Hematopoietic multipotent progenitor cell treated with erythropoietin and hydrocortisone succinate and interleukin-3 and kit ligand, for 17 days (in vitro differentiated cells): ENCODE results near the gene ZNF28.
"Not testable (repeated sequence)": the region's sequence is repeated elsewhere in the genome, so short reads cannot be mapped to it uniquely, and the experiment has no call there.

Experiments
- DNase-seq: peaks from one replicate; pipeline ENCODE4 v3.0.0-alpha.2; 2015; ENCODE audit warnings: low spot score

ZNF28 gene

DNA sequence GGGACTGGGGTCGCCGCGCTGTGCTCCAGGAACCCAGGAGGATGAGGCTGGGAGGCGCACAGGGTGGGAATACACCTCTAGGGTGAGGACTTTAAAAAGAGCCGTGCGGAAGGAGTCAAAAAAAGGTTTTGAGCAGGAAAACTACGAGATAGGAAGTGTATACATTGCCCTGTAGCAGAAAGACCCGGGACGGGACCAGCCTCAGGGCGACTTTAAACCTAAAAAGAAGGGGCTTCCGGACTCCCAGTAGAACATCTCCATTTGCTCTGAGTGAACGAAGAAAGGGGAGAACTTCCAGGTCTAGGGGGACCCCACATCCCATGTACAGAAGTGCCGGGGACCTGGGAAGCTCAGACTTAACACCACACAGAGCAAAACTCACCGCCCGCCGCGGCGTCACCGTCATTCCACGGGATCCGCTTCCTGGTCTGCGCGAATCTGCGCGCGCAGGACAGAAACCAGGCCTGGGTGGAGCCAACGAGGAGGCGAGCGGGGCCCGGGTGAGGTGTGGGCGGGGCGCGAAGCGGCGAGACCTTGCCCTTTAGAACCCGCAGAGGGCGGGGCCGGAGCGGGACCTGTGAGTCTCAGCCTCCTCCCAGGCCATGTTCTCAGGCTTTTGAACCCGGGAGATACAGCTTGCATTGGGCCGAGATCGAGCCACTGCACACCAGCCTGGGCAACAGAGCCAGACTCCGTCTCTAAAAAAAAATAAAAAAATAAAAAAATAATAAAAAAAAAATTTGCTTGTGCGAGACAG, at the start of gene ZNF28:
Gene ZNF28 (minus strand): TSS at position 430 of the 757 bp plus-strand sequence. CDS start 3,675 bp downstream, outside the sequence.
- DNase-seq: peak; percentile 21

DNA sequence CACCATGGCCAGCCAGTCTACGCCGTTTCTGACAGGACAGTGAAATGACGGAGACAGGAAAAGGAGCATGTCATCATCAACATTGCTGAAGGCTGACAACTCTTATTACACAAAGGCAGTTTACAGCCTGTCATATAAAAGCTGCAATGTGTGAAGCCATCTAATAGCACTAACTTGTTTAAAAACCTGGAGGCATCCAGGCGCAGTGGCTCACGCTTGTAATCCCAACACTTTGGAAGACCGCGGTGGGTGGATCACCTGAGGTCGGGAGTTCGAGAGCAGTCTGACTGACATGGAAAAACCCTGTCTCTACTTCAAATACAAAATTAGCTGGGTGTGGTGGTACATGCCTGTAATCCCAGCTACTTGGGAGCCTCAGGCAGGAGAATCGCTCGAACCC, 46.6 kb upstream of the ZNF28 start:
- DNase-seq: not testable (repeated sequence)

DNA sequence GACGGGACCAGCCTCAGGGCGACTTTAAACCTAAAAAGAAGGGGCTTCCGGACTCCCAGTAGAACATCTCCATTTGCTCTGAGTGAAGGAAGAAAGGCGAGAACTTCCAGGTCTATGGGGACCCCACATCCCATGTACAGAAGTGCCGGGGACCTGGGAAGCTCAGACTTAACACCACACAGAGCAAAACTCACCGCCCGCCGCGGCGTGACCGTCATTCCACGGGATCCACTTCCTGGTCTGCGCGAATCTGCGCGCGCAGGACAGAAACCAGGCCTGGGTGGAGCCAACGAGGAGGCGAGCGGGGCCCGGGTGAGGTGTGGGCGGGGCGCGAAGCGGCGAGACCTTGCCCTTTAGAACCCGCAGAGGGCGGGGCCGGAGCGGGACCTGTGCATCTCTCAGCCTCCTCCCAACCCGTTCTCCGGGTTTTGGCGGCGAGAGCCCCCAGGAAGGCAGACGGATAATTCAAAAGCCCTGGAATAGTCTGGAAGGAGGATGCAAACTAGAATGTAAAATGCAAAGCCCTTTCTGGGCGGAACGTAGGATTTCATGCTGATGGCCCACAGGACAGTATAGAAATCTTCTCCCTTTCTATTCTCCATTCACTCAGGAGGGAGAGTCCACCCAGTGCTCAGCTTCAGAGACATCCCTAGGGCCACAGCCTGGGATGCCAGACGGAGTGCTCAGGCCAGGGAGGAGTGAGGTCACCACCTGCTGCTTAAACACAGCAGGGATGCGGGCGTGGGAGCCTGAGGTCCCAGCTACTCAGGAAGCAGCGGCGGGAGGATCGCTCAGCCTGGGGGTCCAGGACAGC, 36.2 kb upstream of the ZNF28 start, which contains the start of gene ZNF468:
Gene ZNF468 (minus strand): TSS at position 242 of the 814 bp plus-strand sequence. CDS start 3,347 bp downstream, outside the sequence.
- DNase-seq: peak; percentile 49

DNA sequence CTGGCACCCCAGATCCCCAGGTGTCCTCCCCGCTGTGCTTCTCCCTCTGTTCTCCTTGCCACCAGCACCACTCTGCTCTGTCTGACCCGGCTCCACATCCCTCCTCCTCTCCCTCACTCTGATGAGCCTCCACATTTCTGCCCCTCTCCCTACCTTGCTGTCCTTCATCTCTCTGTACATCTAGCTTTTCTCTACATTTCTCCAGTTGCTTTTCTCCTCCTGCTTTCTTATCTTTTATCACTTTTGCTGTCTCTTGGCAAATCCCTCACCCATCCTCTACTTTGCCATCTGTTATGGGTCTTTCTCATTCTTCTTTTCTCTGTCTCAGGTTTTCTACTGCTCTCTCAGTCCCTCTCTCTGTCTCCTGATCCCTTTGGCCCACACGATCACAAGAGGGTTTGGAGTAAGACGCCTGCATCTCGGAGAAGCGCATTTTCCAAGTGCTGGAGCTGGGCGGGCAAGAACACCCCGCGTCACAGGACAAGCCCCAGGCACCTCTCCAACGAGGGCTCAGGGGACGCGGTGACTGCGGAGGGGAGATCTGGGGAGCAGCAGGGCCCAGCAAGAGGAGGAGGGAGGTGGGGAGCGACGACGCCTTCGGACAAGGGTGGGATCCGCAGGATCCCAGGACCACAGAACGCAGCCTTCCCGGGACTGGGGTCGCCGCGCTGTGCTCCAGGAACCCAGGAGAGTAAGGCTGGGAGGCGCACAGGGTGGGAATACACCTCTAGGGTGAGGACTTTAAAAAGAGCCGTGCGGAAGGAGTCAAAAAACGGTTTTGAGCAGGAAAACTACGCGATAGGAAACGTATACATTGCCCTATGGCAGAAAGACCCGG, 35.3 kb upstream of the ZNF28 start:
- not testable (repeated sequence) for DNase-seq

DNA sequence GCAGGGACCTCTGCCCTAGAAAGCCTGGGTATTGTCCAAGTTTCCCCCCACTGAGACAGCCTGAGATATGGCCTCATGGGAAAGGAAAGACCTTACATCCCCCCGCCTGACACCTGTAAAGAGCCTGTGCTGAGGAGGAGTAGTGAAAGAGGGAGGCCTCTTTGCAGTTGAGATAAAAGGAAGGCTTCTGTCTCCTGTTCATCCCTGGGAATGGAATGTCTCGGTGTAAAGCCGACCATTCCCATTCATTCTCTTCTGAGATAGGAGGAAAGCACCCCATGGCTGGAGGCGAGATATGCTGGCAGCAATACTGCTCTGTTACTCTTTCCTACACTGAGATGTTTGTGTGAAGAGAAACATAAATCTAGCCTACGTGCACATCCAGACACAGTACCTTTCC, 25.9 kb upstream of the ZNF28 start:
- not testable (repeated sequence) for DNase-seq

- not testable (repeated sequence) for DNase-seq
Observed at GRCh38 chr19:52840825-52841465, 19.5 kb upstream of the ZNF28 start.

- DNase-seq: not testable (repeated sequence)
Observed at GRCh38 chr19:52834289-52834688, 12.9 kb upstream of the ZNF28 start.

DNA sequence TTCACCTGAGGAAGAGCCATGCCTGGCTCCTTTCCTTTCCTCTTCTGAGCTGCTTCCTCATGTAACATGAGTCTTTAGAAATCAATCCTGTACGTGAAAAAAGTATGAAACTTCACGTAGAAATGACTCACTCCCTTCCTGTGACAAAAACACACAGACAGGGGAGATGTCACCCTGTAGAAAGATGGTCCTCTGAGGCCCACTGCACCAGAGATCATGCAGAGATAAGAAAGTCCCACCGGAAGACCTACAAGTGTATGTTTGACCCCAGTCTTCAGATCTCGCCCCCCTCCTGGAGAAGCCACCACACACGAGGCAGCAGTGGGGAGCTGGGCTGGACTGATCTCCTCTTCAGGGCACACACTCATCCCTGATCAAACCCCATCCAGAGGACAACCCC, 12.1 kb upstream of the ZNF28 start:
- DNase-seq: not testable (repeated sequence)

DNA sequence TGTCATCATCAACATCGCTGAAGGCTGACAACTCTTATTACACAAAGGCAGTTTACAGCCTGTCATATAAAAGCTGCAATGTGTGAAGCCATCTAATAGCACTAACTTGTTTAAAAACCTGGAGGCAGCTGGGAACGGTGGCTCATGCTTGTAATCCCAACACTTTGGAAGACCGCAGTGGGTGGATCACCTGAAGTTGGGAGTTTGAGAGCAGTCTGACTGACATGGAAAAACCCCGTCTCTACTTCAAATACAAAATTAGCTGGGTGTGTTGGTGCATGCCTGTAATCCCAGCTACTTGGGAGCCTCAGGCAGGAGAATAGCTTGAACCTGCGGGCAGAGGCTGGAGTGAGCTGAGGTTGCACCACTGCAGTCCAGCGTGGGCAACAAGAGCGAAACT, 8.4 kb upstream of the ZNF28 start:
- not testable (repeated sequence) for DNase-seq

GRCh38 chr19:52825765-52826164, 4.3 kb upstream of the ZNF28 start:
- DNase-seq: no peak

- DNase-seq: no peak
Observed at GRCh38 chr19:52823676-52824075, 2.2 kb upstream of the ZNF28 start.

DNA sequence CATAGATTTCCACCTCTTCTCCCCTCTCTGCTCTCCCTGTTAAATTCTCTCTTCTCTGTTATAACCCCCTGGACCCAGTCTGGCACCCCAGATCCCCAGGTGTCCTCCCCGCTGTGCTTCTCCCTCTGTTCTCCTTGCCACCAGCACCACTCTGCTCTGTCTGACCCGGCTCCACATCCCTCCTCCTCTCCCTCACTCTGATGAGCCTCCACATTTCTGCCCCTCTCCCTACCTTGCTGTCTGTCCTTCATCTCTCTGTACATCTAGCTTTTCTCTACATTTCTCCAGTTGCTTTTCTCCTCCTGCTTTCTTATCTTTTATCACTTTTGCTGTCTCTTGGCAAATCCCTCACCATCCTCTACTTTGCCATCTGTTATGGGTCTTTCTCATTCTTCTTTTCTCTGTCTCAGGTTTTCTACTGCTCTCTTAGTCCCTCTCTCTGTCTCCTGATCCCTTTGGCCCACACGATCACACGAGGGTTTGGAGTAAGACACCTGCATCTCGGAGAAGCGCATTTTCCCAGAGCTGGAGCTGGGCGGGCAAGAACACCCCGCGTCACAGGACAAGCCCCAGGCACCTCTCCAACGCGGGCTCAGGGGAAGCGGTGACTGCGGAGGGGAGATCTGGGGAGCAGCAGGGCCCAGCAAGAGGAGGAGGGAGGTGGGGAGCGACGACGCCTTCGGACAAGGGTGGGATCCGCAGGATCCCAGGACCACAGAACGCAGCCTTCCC, 795 bp downstream of the ZNF28 start:
- not testable (repeated sequence) for DNase-seq

GRCh38 chr19:52809801-52810200, 11.6 kb downstream of the ZNF28 start:
- DNase-seq: no peak

GRCh38 chr19:52799950-52800640, 21.3 kb downstream of the ZNF28 start:
- DNase-seq: not testable (repeated sequence)

- DNase-seq: no peak
Observed at GRCh38 chr19:52789440-52789839, 32.0 kb downstream of the ZNF28 start.

GRCh38 chr19:52786464-52787354, 34.7 kb downstream of the ZNF28 start, which contains the start of gene ZNF600:
Gene ZNF600 (minus strand): TSS chr19:52786791. CDS start chr19:52778888, 7,903 bp downstream.
- DNase-seq: peak; percentile 19

GRCh38 chr19:52786078-52786463, 35.4 kb downstream of the ZNF28 start:
- DNase-seq: no peak

GRCh38 chr19:52785506-52785905, 35.9 kb downstream of the ZNF28 start:
- DNase-seq: no peak

DNA sequence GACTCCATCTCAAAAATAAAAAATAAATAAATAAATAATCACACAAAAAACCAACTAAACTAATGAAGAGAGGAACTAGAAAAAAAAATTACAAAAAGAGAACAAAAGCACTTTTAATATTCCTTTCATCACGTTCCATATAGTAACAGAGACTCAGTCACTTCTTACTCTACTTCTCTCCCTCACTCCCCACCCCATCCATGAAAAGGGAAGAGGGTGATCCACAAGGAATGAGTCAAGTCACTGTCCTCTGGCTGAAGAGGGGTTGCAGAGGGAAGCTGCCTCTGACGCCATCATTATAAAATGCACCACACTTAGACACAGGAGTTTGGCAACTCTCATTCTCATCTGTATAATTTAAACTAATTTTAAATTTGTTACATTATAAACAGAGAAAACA, 38.6 kb downstream of the ZNF28 start:
- not testable (repeated sequence) for DNase-seq
